Hepatic stellate cell (primary cell): ENCODE results near the gene MBOAT7.

Experiments used
- DNase-seq: peaks from one replicate; pipeline ENCODE4 v3.0.0; 2011; ENCODE audit warnings: low spot score

Gene MBOAT7

DNA sequence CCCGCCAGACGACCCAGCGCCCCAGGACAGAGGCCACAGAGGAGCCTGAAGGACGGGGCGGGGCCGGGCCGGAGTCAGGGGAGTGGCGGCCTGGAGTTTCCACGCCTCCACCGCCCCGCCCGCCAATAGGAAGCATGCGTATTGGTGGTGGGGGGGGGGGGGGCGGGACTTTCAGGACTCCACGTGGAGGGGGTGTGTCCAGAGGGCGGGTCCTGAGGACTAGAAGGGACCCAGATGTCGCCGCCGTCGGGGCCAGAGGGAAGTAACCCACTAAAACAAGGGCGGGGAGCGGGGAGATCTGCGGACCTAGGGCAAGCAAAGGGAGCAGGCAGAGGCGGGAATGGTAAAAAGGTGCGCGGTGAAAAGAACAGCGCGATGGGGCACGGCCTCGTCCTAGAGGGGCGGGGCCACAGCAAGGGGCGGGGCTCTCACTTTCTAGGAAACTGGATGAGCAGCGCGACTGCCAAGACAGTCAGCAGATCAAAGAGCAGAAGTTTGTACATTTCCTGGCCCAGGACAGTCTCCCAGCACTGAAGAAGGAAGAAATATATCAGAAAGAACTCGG, 27.1 kb downstream of the MBOAT7 start:
- peak; percentile 90 for DNase-seq

DNA sequence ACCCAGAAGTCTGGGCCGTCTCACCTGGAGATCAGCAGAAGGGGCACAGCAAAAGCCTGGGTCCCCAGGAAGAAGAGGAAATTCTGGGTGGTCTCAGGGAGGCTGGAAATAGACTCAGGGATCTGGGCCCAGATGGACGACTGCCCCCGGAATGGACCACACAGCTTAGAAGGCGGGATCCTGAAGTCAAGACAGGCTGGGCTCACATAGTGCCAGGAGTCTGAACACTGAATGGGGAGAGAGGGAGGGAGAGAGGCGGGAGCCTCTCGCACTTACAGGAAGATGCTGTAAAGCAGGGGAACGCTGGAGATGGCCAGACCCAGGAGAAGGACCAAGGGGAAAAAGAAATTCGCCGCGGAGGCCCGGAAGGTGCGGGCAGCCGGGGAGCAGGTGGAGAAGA, 28.5 kb downstream of the MBOAT7 start:
- DNase-seq, result no peak

DNA sequence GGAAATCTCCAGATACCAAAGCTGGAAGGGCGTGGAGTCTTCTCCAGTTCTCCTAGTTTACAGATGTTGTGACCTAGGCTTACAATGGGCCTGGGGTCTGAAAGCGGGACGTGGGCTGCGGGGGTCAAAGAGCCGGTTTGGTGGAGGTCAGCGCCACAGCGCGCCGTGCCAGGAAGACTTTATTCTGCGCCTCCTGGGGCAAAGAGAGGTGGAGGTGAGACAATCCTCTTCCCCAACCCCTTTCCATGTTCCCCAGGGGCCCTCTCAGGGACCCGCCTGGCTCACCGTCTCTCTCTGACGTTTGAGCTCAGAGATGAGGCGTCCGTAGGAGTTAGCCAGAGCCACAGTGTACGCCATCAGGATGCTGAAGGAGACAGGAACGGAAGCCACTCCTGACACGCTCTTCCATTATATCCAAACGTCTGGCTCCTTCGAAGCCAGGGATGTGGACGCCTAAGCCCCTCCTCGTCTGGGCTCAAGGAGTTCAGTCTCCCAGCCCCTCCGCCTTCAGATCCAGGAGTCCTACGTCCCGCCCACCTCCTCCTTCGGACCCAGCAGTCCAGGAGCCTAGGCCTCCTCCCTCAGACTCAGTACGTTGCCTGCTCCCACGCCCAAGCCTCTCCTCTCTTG, 29.1 kb downstream of the MBOAT7 start:
- DNase-seq, result no peak

DNA sequence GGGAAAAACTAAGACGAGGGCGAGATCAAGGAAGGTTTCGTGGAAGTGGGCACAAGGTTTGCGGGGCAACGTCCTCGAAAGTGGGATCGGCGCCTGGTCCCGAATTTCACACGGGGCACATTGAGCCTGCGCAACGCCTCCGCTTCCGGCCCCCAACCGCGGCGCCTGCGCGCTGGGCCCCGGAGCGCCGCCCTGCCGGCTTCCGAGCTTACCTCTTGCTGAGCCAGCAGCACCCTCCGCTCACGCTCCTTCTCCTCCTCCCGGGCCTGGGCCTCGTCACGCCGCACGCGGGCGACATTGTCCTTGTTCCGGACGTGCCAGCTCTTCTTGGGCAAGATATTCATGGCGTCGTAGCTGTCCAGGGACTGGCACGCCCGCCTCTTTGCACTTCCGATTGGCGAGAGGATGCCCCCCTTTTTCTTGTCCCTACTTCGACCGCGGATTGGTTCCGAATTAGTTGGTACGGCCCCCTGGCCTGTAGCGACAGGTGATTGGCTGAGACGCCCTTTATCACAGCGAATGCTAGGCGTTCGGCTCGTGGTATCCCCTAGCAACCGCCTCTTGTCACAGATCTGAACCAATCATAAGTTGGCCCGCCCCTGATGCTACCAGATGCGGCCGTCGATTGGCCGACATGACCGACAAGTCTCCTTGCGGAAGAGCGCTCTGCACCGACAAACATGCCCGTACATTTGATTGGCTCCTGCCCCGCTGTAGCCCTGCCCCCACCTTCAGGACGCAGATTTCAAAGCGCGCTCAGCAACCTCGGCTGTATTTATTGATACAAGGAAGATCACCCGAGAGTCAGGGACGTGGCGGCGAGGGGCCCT, 29.8 kb downstream of the MBOAT7 start, which contains the start of gene LENG1:
TSS of gene LENG1 (minus strand) at position 370 of the 830 bp plus-strand sequence. CDS start at position 344, 26 bp downstream.
- peak; percentile 100 for DNase-seq

DNA sequence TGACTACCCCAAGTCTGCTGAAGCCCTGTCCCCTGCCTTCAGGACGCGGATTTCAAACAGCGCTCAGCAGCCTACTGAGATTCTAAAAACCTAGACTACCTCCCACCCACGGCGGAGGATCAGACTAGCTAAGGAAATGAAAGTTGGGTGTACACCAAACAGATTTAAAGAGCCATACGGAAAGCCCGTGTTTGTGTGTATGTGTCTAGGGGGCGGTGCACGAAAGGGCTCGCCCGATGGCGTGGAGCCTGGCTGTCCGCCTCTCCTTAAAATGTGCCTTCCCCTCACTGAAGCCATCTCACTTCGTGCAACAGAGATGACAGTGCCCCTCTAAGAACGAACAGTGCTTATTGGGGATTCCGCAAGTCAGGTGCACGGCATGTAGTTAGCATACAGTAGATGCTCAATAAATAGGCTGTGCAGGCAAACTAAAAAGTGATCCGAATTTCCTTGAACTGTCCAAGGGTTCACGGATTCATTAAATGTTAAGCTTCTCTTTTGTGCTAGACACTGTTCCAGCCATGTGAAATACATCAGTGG, 30.5 kb downstream of the MBOAT7 start:
- DNase-seq, result no peak

DNA sequence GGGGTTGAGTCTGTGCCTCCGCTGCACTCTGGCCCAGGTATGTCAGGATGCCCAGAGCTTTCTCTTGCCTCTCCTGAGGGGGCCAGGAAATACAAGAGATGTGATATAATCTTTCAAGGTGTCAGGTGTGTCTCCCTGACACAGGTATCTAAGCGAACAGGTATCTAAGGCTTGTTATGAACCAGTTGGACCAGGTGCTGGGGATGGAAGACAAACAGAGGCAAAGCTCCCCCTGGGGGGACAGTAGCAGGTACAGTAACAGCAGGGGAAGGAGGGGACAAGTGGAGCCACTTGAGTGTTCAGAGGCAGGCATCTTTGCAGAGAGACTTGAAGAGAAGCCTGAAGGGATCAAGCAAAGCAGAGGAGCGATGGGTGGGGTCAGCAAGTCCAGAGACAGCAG, 32.4 kb downstream of the MBOAT7 start:
- no peak for DNase-seq

DNA sequence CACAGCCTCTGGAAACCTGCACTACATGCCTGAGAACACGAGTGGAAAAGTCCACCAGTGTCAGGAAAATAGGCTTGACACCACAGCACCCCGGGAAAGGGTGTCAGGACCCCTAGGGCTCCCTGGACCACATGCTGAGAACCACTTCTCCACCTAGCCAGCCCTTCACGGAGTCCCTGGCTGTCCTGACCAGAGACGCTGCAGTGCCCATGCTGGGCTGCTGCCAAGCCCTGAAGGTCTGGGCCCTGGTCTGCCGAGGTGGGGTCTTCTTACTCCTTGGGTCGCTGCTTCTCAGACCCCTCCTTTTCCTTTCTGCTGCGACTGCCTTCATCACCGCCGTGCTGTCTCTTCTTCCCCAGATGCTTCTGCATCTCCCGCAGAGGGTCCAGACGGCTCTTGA, 32.9 kb downstream of the MBOAT7 start:
- no peak for DNase-seq

DNA sequence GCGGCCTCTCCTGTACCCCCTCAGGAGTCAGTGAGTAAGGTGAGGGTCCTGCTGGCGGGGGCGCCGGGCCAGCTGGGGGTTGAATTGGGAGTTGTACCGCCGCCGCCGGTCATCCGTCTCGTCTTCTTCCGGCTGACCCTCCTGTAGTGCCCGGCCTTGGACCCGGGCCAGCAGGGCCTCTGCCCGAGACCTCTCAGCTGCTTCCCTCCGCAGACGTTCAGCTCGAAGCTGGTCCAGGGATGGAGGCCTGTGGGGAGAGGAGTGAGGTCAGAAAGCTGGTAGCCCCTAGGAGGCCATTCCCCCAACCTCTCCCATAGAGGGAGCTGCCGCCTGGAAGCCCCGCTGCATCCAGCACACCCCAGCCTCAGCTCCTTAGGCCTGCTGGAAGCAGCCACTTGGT, 33.7 kb downstream of the MBOAT7 start:
- no peak for DNase-seq

DNA sequence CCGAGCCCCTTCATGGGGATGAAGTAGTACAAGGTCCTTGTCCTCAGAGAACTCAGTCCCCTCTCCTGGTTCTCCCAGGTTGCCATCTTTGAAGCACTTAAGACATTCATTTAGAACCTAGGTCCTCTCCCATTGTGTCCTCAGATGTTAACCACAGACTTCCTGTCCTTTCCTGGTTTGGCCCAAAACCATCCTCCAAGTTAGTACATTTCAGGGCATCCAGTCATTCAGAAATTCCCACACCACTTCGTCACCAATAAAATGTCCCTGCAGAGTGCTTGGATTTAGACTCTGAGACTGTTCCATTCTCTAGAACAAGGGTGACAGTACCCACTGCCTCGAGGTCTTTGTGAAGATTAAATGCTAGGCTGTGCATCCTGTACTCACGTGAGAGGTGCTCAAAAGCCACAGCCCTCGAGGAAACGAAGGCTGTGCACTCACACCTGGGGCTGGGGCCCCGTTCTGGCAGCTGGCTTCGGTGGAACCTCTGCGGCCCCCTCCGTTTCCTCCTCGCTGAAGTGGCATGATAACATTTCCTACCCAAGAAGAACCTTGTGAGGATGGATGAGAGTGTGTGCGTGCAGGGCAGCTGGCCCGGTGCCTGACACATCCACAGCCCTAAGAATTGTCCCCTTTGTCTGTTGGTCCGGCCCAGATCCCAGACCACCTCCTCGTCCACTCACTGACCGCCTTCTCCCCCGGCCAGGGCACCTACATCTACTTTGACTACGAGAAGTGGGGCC, 34.6 kb downstream of the MBOAT7 start:
- DNase-seq, result peak; percentile 65

DNA sequence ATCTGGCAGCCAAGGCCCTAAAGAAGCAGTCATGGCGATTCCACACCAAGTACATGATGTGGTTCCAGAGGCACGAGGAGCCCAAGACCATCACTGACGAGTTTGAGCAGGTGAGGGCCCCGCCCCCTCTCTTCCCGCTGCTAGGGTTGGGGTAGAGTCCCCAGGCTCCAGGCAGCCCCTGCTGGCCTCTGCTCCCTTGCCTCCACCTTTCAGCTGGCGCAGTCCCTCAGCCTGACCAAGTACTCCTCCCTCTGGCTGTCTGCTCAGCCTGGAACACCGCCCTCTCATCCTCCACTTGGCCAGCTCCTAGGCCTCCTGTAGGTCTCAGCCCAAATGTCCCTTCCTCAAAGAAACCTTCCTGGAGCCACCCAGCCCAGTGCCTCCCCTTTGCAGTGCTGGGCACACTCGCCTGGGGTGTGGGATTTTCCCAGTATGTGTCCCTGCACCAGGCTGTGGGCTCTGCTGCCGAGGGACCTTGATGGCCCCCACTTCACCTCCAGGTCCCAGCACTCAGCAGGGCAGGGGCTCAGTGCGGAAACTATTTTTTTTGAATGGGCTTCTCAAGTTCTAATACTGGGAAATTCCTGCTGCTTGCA, 35.6 kb downstream of the MBOAT7 start:
- DNase-seq, result no peak

DNA sequence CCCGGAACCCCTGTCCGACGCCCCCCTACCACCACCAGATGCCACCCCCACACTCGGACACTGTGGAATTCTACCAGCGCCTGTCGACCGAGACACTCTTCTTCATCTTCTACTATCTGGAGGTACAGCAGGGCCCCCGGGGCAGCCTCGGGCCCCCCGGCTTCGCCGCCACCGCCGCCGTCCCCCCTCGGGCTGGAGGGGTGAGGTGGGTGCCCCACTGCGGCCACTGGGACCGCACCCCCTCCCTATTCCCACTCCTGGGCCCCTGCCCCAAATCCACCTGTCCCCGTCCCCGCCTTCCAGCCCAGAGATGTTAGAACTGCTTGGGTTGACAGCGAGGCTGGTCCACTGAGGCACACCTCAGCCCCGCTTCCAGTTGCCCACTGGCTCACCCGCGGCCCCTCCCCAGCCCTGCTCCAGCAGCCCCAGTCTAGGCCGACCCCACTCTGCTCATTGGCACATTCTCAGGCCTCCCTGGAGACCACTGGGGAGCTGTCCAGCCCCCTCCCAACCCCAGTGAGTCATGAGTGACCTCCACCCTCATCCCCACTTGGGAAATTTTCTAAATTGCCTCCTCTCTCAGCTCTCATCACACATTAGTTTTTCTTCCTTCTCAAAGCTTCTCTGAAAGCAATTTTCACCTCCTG, 36.4 kb downstream of the MBOAT7 start:
- no peak for DNase-seq

DNA sequence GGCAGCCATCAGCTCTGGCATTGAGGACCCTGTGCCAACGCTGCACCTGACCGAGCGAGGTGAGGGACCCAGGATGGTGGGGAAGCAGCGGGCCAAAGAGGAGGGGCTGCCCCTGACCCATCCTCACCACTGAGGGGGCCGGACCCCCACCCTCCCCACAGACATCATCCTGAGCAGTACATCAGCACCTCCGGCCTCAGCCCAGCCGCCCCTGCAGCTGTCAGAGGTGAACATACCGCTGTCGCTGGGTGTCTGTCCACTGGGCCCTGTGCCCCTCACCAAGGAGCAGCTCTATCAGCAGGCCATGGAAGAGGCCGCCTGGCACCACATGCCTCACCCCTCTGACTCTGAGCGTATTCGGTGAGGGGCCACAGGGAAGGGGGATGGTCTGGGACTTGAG, 37.1 kb downstream of the MBOAT7 start:
- no peak for DNase-seq

DNA sequence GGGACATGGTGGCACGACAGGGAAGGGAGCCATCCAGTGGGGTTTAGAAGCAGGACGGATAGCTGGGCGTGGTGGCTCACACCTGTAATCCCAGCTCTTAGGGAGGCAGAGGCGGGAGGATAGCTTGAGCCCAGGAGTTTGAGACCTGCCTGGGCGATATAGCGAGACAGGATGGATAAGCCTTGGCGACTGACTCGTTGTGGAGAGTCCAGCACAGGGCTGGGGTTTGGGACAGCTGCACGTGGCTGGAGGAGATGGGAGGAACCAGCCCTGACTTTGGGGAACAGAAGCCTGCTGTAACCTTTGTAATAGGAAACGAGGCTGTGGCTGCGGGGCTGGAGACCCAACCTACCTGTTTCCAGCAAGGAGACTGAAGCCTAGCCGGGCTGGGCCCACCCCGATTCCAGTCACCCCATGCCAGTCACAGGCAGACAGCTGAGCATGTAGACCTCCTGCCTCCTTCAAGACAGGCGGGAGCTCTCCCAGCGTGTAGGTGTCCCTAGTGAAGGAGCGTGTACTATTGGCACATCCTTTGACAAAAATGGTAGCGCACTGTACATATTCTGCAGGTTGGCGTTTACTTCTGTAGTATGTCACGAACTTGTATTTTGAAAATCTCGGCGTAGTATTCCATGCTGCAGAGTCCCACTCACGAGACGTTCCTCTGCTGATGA, 37.9 kb downstream of the MBOAT7 start:
- DNase-seq, result no peak

DNA sequence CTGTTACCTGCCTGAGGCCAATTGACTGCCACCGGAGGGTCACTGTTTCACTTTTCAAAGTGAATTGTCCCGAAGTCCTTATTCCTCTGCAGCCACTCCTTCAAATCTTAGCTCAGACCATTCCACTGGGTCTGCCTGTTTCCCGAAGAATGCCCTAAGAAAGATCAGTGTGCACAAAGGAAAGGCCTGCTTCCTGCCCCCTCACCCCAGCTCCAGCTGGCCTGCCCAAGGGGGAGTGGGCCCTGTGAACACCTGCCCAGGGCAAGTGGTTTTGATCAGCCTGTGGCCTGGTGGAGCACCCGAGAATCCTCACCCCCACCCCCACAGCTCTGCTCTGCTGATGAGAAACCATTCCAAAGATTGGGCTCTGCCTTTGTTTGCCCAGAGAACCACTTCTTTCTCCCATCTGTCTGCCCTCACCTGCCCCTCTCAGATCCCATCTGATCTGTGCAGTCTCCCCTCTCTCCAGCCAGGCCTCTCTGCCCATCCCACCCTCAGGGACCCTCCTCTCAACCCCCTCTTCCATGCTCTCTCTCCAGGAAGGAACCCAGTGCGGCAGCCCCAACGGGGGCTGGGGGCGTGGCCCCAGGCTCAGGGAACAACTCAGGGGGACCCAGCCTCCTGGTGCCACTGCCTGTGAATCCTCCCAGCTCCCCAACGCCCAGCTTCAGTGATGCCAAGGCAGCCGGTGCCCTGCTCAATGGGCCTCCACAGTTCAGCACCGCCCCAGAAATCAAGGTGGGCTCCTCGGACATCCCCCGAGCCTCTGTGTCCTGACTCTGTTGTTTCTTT, 40.2 kb downstream of the MBOAT7 start:
- no peak for DNase-seq

DNA sequence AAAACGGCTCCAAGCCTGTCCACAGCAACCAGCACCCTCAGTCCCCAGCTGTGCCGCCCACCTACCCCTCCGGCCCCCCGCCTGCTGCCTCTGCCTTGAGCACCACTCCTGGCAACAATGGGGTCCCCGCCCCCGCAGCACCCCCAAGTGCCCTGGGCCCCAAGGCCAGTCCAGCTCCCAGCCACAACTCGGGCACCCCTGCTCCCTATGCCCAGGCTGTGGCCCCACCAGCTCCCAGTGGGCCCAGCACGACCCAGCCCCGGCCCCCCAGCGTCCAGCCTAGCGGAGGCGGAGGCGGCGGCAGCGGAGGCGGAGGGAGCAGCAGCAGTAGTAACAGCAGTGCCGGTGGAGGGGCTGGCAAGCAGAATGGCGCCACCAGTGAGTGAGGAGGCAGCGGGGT, 41.2 kb downstream of the MBOAT7 start:
- DNase-seq, result no peak

DNA sequence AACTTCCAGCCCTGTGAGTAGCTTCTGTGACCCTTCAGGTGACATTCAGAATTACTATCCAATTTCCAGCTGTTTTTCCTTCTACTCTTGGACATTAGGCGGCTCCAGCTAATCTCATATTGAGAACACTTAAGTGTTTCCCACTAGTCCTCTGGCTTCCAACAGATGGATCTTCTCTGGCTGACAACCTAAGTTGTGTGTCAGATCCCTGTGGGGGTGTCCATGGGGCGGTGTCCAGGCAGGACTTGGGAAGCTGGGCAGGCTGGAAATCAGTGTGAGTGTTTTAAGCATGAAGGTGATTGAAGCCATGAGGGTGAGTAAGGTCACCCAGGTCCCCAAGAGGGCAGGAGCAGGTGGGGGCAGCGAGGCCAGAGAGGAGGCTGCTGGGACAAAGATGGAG, 41.7 kb downstream of the MBOAT7 start:
- no peak for DNase-seq

DNA sequence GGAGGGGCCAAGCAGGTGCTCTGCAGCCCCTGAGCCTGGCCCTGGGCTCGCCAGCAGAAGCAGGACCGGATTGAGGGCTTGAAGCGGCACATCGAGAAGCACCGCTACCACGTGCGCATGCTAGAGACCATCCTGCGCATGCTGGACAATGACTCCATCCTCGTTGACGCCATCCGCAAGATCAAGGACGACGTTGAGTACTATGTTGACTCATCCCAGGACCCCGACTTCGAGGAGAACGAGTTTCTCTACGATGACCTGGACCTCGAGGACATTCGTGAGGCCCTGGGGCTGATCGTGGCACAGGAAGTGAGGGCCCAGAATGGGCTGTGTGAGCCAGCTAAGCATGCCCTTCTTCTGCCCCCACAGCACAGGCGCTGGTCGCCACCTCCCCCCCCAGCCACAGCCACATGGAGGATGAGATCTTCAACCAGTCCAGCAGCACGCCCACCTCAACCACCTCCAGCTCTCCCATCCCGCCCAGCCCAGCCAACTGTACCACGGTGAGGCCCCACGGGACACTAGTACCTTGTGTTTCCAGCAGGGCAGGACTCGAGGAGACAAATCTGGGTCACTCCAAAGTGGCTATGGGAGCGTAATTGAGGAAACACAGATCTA, 43.7 kb downstream of the MBOAT7 start:
- DNase-seq, result no peak

DNA sequence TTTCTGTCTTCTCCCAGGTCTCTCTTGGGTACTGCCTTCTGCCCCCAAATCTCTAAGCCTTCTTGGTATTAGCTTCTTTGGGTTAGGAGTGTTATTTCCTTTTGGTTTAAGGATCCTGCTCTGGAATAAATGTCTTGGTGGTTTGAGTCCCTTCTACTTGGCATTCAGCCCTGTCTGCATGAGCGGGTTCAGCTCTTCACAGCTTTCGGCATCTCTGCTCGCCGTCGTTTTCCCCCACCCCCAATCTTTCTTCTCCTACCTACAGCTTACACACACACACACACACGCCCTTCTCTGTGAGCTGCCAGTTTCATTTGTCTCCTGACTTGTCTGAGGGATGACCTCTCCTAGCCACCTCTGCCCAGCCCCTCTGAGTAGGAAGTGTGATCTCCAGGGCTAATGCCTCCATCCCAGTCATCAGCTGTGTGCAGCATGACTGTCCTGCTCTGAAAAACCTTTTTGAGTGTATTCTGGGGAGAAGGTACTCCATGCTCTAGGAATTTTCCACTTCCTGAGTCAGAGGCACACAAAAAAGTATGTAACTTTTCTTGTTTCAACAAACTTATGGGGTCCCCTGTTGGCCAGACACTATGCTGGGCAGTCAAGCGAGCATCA, 47.1 kb downstream of the MBOAT7 start:
- peak; percentile 30 for DNase-seq

DNA sequence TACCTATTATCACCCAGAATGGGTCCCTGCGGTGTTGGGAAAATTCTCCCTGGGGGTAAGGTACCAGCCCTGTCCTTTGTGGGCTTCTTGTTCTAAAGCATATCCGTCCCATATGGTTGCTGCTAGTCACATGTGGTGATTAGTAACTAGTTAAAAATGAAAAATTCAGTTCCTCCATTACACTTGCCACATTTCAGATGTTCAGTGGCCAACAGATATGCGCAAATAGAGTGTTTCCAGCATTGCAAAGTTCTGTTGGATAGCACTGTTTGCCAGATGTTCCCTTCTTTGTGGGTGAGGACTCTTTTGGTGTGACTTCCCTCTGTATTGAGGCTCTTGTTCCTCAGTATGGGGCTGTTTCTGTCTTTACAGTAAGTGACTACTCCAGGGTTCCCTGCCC, 48.0 kb downstream of the MBOAT7 start:
- DNase-seq, result no peak
